Hematopoietic multipotent progenitor cell treated with erythropoietin and hydrocortisone succinate and interleukin-3 and kit ligand, for 4 days (in vitro differentiated cells): ENCODE measurements around the gene PMS2.
"Not testable (repeated sequence)": the region's sequence is repeated elsewhere in the genome, so short reads cannot be mapped to it uniquely, and the experiment has no call there.

Source experiments
- DNase-seq: peaks from one replicate; pipeline ENCODE4 v3.0.0-alpha.2; 2015

PMS2 gene

GRCh38 chr7:6008668-6009611 lies at the start of gene PMS2, which contains the start of gene AIMP2:
TSS of gene PMS2 (minus strand) at chr7:6009049. CDS start at chr7:6009019, 30 bp downstream.
TSS of gene AIMP2 (plus strand) at chr7:6009272. CDS start at chr7:6009364, 92 bp downstream.
- peak; percentile 99 for DNase-seq

GRCh38 chr7:6057316-6058129 lies 48.7 kb upstream of the PMS2 start:
- no peak for DNase-seq

GRCh38 chr7:6056616-6057015 lies 47.8 kb upstream of the PMS2 start:
- DNase-seq: peak; percentile 92

- not testable (repeated sequence) for DNase-seq
Measured at GRCh38 chr7:6051185-6051584, 42.3 kb upstream of the PMS2 start.

GRCh38 chr7:6049780-6050179 lies 40.9 kb upstream of the PMS2 start:
- DNase-seq: no peak

- DNase-seq: no peak
Measured at GRCh38 chr7:6035686-6036085, 26.8 kb upstream of the PMS2 start.

- DNase-seq: no peak
Measured at GRCh38 chr7:6035165-6035564, 26.3 kb upstream of the PMS2 start.

- DNase-seq: peak; percentile 36
Measured at GRCh38 chr7:6032641-6033040, 23.8 kb upstream of the PMS2 start.

GRCh38 chr7:6032167-6032566 lies 23.3 kb upstream of the PMS2 start:
- DNase-seq: peak; percentile 95

- no peak for DNase-seq
Measured at GRCh38 chr7:6031567-6031966, 22.7 kb upstream of the PMS2 start.

GRCh38 chr7:6030988-6031387 lies 22.1 kb upstream of the PMS2 start, which contains the start of gene ANKRD61:
TSS of gene ANKRD61 (plus strand) at chr7:6031376. CDS start at chr7:6031376, 0 bp downstream.
- DNase-seq: no peak

- no peak for DNase-seq
Measured at GRCh38 chr7:6028563-6028962, 19.7 kb upstream of the PMS2 start.

GRCh38 chr7:6027806-6028365 lies 19.0 kb upstream of the PMS2 start:
- DNase-seq: peak; percentile 40

- peak; percentile 75 for DNase-seq
Measured at GRCh38 chr7:6026820-6027311, 18.0 kb upstream of the PMS2 start.

GRCh38 chr7:6026011-6026819 lies 17.4 kb upstream of the PMS2 start:
- peak; percentile 93 for DNase-seq

- DNase-seq: peak; percentile 94
Measured at GRCh38 chr7:6023974-6024435, 15.2 kb upstream of the PMS2 start.

GRCh38 chr7:6022707-6023106 lies 13.9 kb upstream of the PMS2 start:
- DNase-seq: peak; percentile 34

GRCh38 chr7:6020371-6021286 lies 11.8 kb upstream of the PMS2 start:
- no peak for DNase-seq

- DNase-seq: no peak
Measured at GRCh38 chr7:6016653-6016966, 7.8 kb upstream of the PMS2 start.

GRCh38 chr7:6015917-6016652 lies 7.2 kb upstream of the PMS2 start:
- no peak for DNase-seq
